H9 (cell line): ENCODE measurements around the gene CTXN1. TPM values are rescaled to one million over a fixed set of nuclear protein-coding genes. Genes with fewer than 3 reads are reported as not detected.

Source experiments
- DNase-seq: peaks from one replicate; pipeline ENCODE4 v3.0.0-alpha.2; 2017
- H2AFZ ChIP-seq: one replicate; pipeline ENCODE4 v1.6.1; 2013; ENCODE audit warnings: mild to moderate bottlenecking, low read length, control low read depth, moderate library complexity
- H2AK5ac ChIP-seq: 2 replicates; pipeline ENCODE4 v1.6.1; 2013; ENCODE audit warnings: low read length, control low read depth, mixed read lengths; ENCODE audit not compliant: insufficient read length
- H2BK120ac ChIP-seq: one replicate; pipeline ENCODE4 v1.6.1; 2013; ENCODE audit warnings: low read depth, mild to moderate bottlenecking, low read length, control low read depth, inconsistent platforms; ENCODE audit not compliant: poor library complexity, severe bottlenecking
- H2BK12ac ChIP-seq: 2 replicates; pipeline ENCODE4 v1.6.1; 2013; ENCODE audit warnings: low read length, control low read depth, mixed read lengths, low read depth; ENCODE audit not compliant: insufficient read length
- H2BK15ac ChIP-seq: 2 replicates; pipeline ENCODE4 v1.6.1; 2013; ENCODE audit warnings: low read depth, low read length, control low read depth
- H2BK20ac ChIP-seq: one replicate; pipeline ENCODE4 v1.6.1; 2013; ENCODE audit warnings: low read depth, mild to moderate bottlenecking, low read length, control low read depth, inconsistent platforms; ENCODE audit not compliant: poor library complexity, severe bottlenecking
- H2BK5ac ChIP-seq: 2 replicates; pipeline ENCODE4 v1.6.1; 2013; ENCODE audit warnings: low read length, control low read depth, mixed read lengths; ENCODE audit not compliant: insufficient read length
- H3K14ac ChIP-seq: 2 replicates; pipeline ENCODE4 v1.6.1; 2013; ENCODE audit warnings: low read length, control low read depth; ENCODE audit not compliant: insufficient read depth
- H3K18ac ChIP-seq: 2 replicates; pipeline ENCODE4 v1.6.1; 2013; ENCODE audit warnings: low read depth, mild to moderate bottlenecking, mixed read lengths, low read length, control low read depth; ENCODE audit not compliant: insufficient read length
- H3K23ac ChIP-seq: 2 replicates; pipeline ENCODE4 v1.6.1; 2013; ENCODE audit warnings: low read length, control low read depth, mixed read lengths, low read depth; ENCODE audit not compliant: insufficient read length
- H3K23me2 ChIP-seq: 2 replicates; pipeline ENCODE4 v1.6.1; 2013; ENCODE audit warnings: low read depth, mild to moderate bottlenecking, mixed read lengths, low read length, control low read depth; ENCODE audit not compliant: insufficient read length, poor library complexity, severe bottlenecking
- H3K27ac ChIP-seq: 2 replicates; pipeline ENCODE4 v1.5.1; 2013; ENCODE audit warnings: low read length, control low read depth, mixed read lengths, low read depth; ENCODE audit not compliant: insufficient read length
- H3K27me3 ChIP-seq: 2 replicates; pipeline ENCODE4 v1.6.1; 2013; ENCODE audit warnings: low read length, control low read depth, inconsistent platforms; ENCODE audit not compliant: insufficient read depth
- H3K4ac ChIP-seq: 2 replicates; pipeline ENCODE4 v1.6.1; 2013; ENCODE audit warnings: low read depth, mild to moderate bottlenecking, control low read depth, inconsistent platforms, low read length, moderate library complexity
- H3K4me1 ChIP-seq: 2 replicates; pipeline ENCODE4 v1.6.1; 2013; ENCODE audit warnings: low read length, control low read depth, inconsistent platforms; ENCODE audit not compliant: insufficient read depth
- H3K4me2 ChIP-seq: 2 replicates; pipeline ENCODE4 v1.6.1; 2013; ENCODE audit warnings: low read length, control low read depth, mixed read lengths; ENCODE audit not compliant: insufficient read length, insufficient read depth
- H3K56ac ChIP-seq: 2 replicates; pipeline ENCODE4 v1.6.1; 2013; ENCODE audit warnings: low read depth, mild to moderate bottlenecking, mixed read lengths, low read length, control low read depth; ENCODE audit not compliant: insufficient read length
- H3K79me1 ChIP-seq: 2 replicates; pipeline ENCODE4 v1.6.1; 2013; ENCODE audit warnings: low read depth, mild to moderate bottlenecking, moderate library complexity, low read length, control low read depth, inconsistent platforms; ENCODE audit not compliant: insufficient read depth, poor library complexity, severe bottlenecking
- H3K79me2 ChIP-seq: 2 replicates; pipeline ENCODE4 v1.6.1; 2013; ENCODE audit warnings: low read length, control low read depth, inconsistent platforms; ENCODE audit not compliant: insufficient read depth
- H3K9ac ChIP-seq: 2 replicates; pipeline ENCODE4 v1.6.1; 2013; ENCODE audit warnings: low read length, control low read depth, mixed read lengths; ENCODE audit not compliant: insufficient read length; ENCODE audit errors: extremely low read depth
- H3K9me3 ChIP-seq: one replicate; pipeline ENCODE4 v1.6.1; 2013; ENCODE audit warnings: low read depth, low read length, inconsistent platforms; ENCODE audit not compliant: control insufficient read depth
- H3T11ph ChIP-seq: one replicate; pipeline ENCODE4 v1.6.1; 2013; ENCODE audit warnings: mild to moderate bottlenecking, low read length, control low read depth, inconsistent platforms
- H4K20me1 ChIP-seq: one replicate; pipeline ENCODE4 v1.6.1; 2013; ENCODE audit not compliant: control insufficient read depth, insufficient read length, insufficient read depth
- H4K5ac ChIP-seq: 2 replicates; pipeline ENCODE4 v1.6.1; 2013; ENCODE audit warnings: low read depth, mild to moderate bottlenecking, mixed read lengths, low read length, control low read depth; ENCODE audit not compliant: insufficient read length
- H4K8ac ChIP-seq: replicated peaks from 2 replicates; pipeline ENCODE4 v1.6.1; 2013; ENCODE audit warnings: low read length, control low read depth, mixed read lengths, low read depth; ENCODE audit not compliant: insufficient read length
- H4K91ac ChIP-seq: 2 replicates; pipeline ENCODE4 v1.6.1; 2013; ENCODE audit warnings: low read depth, mild to moderate bottlenecking, moderate library complexity, mixed read lengths, low read length, control low read depth; ENCODE audit not compliant: insufficient read length
- H3K27ac Mint-ChIP-seq, 3 experiments: 2 replicates in 2 of 3; 3 replicates in 1 of 3; pipeline ENCODE4 v1.8.0; 2020 to 2021; ENCODE audit warnings: mixed read lengths in 3 of 3, mild to moderate bottlenecking in 1 of 3, moderate library complexity in 1 of 3
- H3K27me3 Mint-ChIP-seq: 2 replicates; pipeline ENCODE4 v1.8.0; 2021; ENCODE audit warnings: low read depth, mild to moderate bottlenecking, moderate library complexity, mixed read lengths
- H3K36me3 Mint-ChIP-seq, 3 experiments: 2 replicates in 2 of 3; 3 replicates in 1 of 3; pipeline ENCODE4 v1.8.0; 2020 to 2021; ENCODE audit warnings: low read depth in 3 of 3, mixed read lengths in 3 of 3; ENCODE audit not compliant: insufficient read depth in 1 of 3
- H3K4me1 Mint-ChIP-seq, 2 experiments: 2 replicates each; pipeline ENCODE4 v1.8.0; 2020; ENCODE audit warnings: mixed read lengths in 2 of 2
- H3K4me3 Mint-ChIP-seq, 2 experiments: 2 replicates in 1 of 2; 3 replicates in 1 of 2; pipeline ENCODE4 v1.8.0; 2020 to 2021; ENCODE audit warnings: mild to moderate bottlenecking in 2 of 2, mixed read lengths in 2 of 2, moderate library complexity in 1 of 2
- H3K9me3 Mint-ChIP-seq, 2 experiments: 2 replicates in 1 of 2; 3 replicates in 1 of 2; pipeline ENCODE4 v1.8.0; 2020; ENCODE audit warnings: mild to moderate bottlenecking in 2 of 2, mixed read lengths in 2 of 2, moderate library complexity in 1 of 2
- WGBS: extraction: QIAGEN DNeasy Blood & Tissue Kit; methylation state at CpG from one replicate; pipeline ENCODE4 v1.1.7; 2013; ENCODE audit warnings: missing lambda C conversion rate, low lambda C conversion rate, mixed read lengths; ENCODE audit not compliant: insufficient read length; ENCODE audit errors: extremely low coverage; 5-methylcytosine and 5-hydroxymethylcytosine counted together
- total RNA-seq: library from RNA; stranded (reverse); gene quantifications from 2 replicates; pipeline ENCODE4 v1.2.1, GENCODE V29; 2021
- TF ChIP-seq, protein P1 (sequence below): fragments of 200-600 bp; sonication (generic); conservative IDR thresholded peaks from 3 replicates; pipeline ENCODE4 v1.8.0; 2021; ENCODE audit warnings: antibody characterized with exemption, mild to moderate bottlenecking

CTXN1 gene
- total RNA-seq, 1 experiment from 2014 or later = 22.7 TPM

DNA sequence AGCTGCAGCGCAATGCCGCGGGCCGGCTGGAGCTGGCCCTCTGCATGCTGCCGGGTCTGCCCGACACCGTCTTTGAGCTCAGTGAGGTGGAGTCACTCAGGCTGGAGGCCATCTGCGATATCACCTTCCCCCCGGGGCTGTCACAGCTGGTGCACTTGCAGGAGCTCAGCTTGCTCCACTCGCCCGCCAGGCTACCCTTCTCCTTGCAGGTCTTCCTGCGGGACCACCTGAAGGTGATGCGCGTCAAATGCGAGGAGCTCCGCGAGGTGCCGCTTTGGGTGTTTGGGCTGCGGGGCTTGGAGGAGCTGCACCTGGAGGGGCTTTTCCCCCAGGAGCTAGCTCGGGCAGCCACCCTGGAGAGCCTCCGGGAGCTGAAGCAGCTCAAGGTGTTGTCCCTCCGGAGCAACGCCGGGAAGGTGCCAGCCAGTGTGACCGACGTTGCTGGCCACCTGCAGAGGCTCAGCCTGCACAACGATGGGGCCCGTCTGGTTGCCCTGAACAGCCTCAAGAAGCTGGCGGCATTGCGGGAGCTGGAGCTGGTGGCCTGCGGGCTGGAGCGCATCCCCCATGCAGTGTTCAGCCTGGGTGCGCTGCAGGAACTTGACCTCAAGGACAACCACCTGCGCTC, 26.1 kb downstream of the CTXN1 start:
- H3K23ac ChIP-seq = no peak overlapping the region
- no peak overlapping the region for H2BK15ac ChIP-seq
- peaks cover 9 to 19% of the 10 kb centered on the region in 2 experiments for H3K4me1 Mint-ChIP-seq
- H4K91ac ChIP-seq = no peak overlapping the region
- no peak overlapping the region for H3K56ac ChIP-seq
- H3T11ph ChIP-seq = no peak overlapping the region
- H3K9me3 ChIP-seq = no peaks in the 10 kb centered on the region
- no peak overlapping the region for H3K18ac ChIP-seq
- H2BK12ac ChIP-seq = no peak overlapping the region
- no peak overlapping the region for H4K8ac ChIP-seq
- no peak overlapping the region for H3K4me3 Mint-ChIP-seq
- H3K27ac ChIP-seq = no peak overlapping the region
- no peak overlapping the region for H3K14ac ChIP-seq
- no peaks in the 10 kb centered on the region for H3K27me3 ChIP-seq
- H2BK5ac ChIP-seq = no peak overlapping the region
- TF ChIP-seq, protein P1, sequence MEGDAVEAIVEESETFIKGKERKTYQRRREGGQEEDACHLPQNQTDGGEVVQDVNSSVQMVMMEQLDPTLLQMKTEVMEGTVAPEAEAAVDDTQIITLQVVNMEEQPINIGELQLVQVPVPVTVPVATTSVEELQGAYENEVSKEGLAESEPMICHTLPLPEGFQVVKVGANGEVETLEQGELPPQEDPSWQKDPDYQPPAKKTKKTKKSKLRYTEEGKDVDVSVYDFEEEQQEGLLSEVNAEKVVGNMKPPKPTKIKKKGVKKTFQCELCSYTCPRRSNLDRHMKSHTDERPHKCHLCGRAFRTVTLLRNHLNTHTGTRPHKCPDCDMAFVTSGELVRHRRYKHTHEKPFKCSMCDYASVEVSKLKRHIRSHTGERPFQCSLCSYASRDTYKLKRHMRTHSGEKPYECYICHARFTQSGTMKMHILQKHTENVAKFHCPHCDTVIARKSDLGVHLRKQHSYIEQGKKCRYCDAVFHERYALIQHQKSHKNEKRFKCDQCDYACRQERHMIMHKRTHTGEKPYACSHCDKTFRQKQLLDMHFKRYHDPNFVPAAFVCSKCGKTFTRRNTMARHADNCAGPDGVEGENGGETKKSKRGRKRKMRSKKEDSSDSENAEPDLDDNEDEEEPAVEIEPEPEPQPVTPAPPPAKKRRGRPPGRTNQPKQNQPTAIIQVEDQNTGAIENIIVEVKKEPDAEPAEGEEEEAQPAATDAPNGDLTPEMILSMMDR = no peak
- no peak overlapping the region for H2AFZ ChIP-seq
- no peaks in the 10 kb centered on the region for H4K20me1 ChIP-seq
- H4K5ac ChIP-seq = no peak overlapping the region
- DNase-seq = no peak
- H3K79me1 ChIP-seq = no peaks in the 10 kb centered on the region
- no peak overlapping the region for H3K27ac Mint-ChIP-seq
- peaks cover 3% of the 10 kb centered on the region; the same call in 1 of the 2 replicates for H3K27me3 Mint-ChIP-seq
- no peak overlapping the region for H3K4ac ChIP-seq
- H3K9ac ChIP-seq = no peak overlapping the region
- H3K36me3 Mint-ChIP-seq = peaks cover 8 to 18% (median 11%) of the 10 kb centered on the region in 3 experiments
- no peak overlapping the region for H3K4me2 ChIP-seq
- H3K9me3 Mint-ChIP-seq = no peaks in the 10 kb centered on the region; a peak in 3 of 5 replicates
- peaks cover 16% of the 10 kb centered on the region for H3K23me2 ChIP-seq
- no peak overlapping the region for H2BK20ac ChIP-seq
- H2AK5ac ChIP-seq = no peak overlapping the region
- H3K4me1 ChIP-seq = 0 out of 2 replicates have a peak, but pooled peaks cover 4% of the 10 kb centered on the region
- H2BK120ac ChIP-seq = no peak overlapping the region
- H3K79me2 ChIP-seq = peaks cover 3% of the 10 kb centered on the region; the same call in 1 of the 2 replicates
- no CpG with 5 or more reads among the region's 34 CpGs for whole genome bisulfite sequencing
